Stomach (tissue), 9 donors: ENCODE measurements around the gene ACACA. TPM values are rescaled to one million over a fixed set of nuclear protein-coding genes. Genes with fewer than 3 reads are reported as not detected.

Experiments used
- DNase-seq, 2 donors: peaks; one replicate each; pipeline versions ENCODE4 v3.0.0 to v3.0.0-alpha.2; 2013 to 2019
- H3K27ac ChIP-seq, 5 donors: fragments of 200-600 bp in 4 of 5; sonication (generic) in 4 of 5; one replicate each; pipeline ENCODE4 v1.5.1; 2013 to 2019; ENCODE audit warnings: mild to moderate bottlenecking in 1 of 5, moderate library complexity in 1 of 5
- H3K27me3 ChIP-seq, 3 donors: fragments of 200-600 bp; sonication (generic); one replicate each; pipeline ENCODE4 v1.5.1; 2017 to 2019; ENCODE audit warnings: mixed run types in 1 of 3
- H3K36me3 ChIP-seq, 4 donors: fragments of 200-600 bp; sonication (generic); 1 replicate in 3 of 4; 2 replicates in 1 of 4; pipeline ENCODE4 v1.5.1; 2016 to 2019
- H3K4me1 ChIP-seq, 4 donors: fragments of 200-600 bp; sonication (generic); one replicate each; pipeline ENCODE4 v1.5.1; 2016 to 2019
- H3K4me3 ChIP-seq, 4 donors: fragments of 200-600 bp; sonication (generic) in 3 of 4; one replicate each; pipeline ENCODE4 v1.5.1; 2016 to 2019; ENCODE audit warnings: mild to moderate bottlenecking in 1 of 4
- H3K9me3 ChIP-seq, 4 donors: fragments of 200-600 bp; sonication (generic); one replicate each; pipeline ENCODE4 v1.5.1; 2016 to 2019
- CTCF ChIP-seq, 7 experiments: fragments of 450-650 bp in 4 of 7; fragments of 200-600 bp in 3 of 7; sonication (generic) in 3 of 7; IDR thresholded peaks; one replicate each; pipeline ENCODE4 v1.5.1; 2016 to 2019; ENCODE audit warnings: antibody characterized with exemption in 7 of 7, control low read depth in 2 of 7, mild to moderate bottlenecking in 1 of 7
- EP300 ChIP-seq: sonication (generic); formaldehyde crosslinking; IDR thresholded peaks from one replicate; pipeline ENCODE4 v1.6.1; 2017; ENCODE audit warnings: antibody characterized with exemption
- POLR2A ChIP-seq, 4 donors: fragments of 450-650 bp; IDR thresholded peaks; one replicate each; pipeline ENCODE4 v1.6.1; 2016; ENCODE audit warnings: antibody characterized with exemption in 4 of 4, control low read depth in 2 of 4, mild to moderate bottlenecking in 1 of 4, moderate library complexity in 1 of 4
- POLR2AphosphoS5 ChIP-seq, 3 donors: sonication (generic); formaldehyde crosslinking; IDR thresholded peaks; one replicate each; pipeline ENCODE4 v1.6.1; 2016; ENCODE audit warnings: antibody characterized with exemption in 3 of 3
- WGBS, 5 donors: extraction: QIAGEN DNeasy Blood & Tissue Kit in 3 of 5; methylation state at CpG; one replicate each; pipeline versions ENCODE4 v1.1.5 to v1.1.7; 2013 to 2018; 5-methylcytosine and 5-hydroxymethylcytosine counted together
- intact Hi-C: fragments of 100-400 bp; cut with DNase I; formaldehyde crosslinking; loops from one replicate; pipeline ENCODE4 v1.15.1; 2023; ENCODE audit warnings: low total_unique reads
- polyA plus RNA-seq, 3 donors: library from polyadenylated mRNA; stranded (reverse); fragments of 200-250 nt; gene quantifications; one replicate each; pipeline ENCODE4 v1.2.3, GENCODE V29; 2013
- total RNA-seq, 5 donors: library from RNA; depleted of rRNA; stranded (reverse); fragments of >200 nt; gene quantifications; one replicate each; pipeline versions ENCODE4 v1.1.0 to v1.2.3, GENCODE V29; 2014 to 2016
- donor health status: healthy with polysubstance abuse.
- donor health status: Bipolar disorder and iron deficiency.
- donor health status: healthy.

Gene ACACA
- total and polyA plus RNA-seq, 8 donors: 9.9 to 59.8 (median 27.7) TPM

GRCh38 chr17:37211136-37211535 is 195.5 kb downstream of the ACACA start:
- Histone ChIP-seq H3K4me3 (no peak overlapping the region), H3K27me3 (no peaks in the 10 kb centered on the region), H3K9me3 (no peaks in the 10 kb centered on the region), H3K36me3 (peaks cover 6 to 62% (median 47%) of the 10 kb centered on the region in 4 donors), H3K27ac (no peak overlapping the region), H3K4me1 (no peaks in the 10 kb centered on the region)
- DNase-seq: no peak
- WGBS, 5 donors: 36 to 54% (median 45%) methylated on average over 2 of the region's 2 CpGs
- TF ChIP-seq CTCF (IDR thresholded peaks at IDR 0.05): no peak
- no peak for TF ChIP-seq POLR2AphosphoS5 (IDR thresholded peaks at IDR 0.05)
- intact Hi-C loops: no loop called here

GRCh38 chr17:37207103-37207502 is 199.5 kb downstream of the ACACA start:
- no peaks in the 10 kb centered on the region for H3K4me1 ChIP-seq
- no peak overlapping the region for H3K27ac ChIP-seq
- TF ChIP-seq POLR2A (IDR thresholded peaks at IDR 0.05) (no peak), POLR2AphosphoS5 (IDR thresholded peaks at IDR 0.05) (no peak), CTCF (IDR thresholded peaks at IDR 0.05) (no peak), EP300 (no peak)
- no peaks in the 10 kb centered on the region for H3K9me3 ChIP-seq
- no peak overlapping the region for H3K4me3 ChIP-seq
- intact Hi-C loops: no loop called here
- 90 to 100% (median 97%) methylated on average over 1 of the region's 1 CpG for WGBS, 5 donors
- H3K36me3 ChIP-seq: peaks cover 13 to 75% (median 64%) of the 10 kb centered on the region in 4 donors
- DNase-seq: no peak
- H3K27me3 ChIP-seq: no peaks in the 10 kb centered on the region

- TF ChIP-seq POLR2A (IDR thresholded peaks at IDR 0.05): no peak
- no peak for TF ChIP-seq POLR2AphosphoS5 (IDR thresholded peaks at IDR 0.05)
- TF ChIP-seq EP300: no peak
- no peak for TF ChIP-seq CTCF (IDR thresholded peaks at IDR 0.05)
- H3K4me3 ChIP-seq: no peak overlapping the region
- no peaks in the 10 kb centered on the region for H3K9me3 ChIP-seq
- no peak overlapping the region for H3K27ac ChIP-seq
- H3K4me1 ChIP-seq: no peaks in the 10 kb centered on the region
- intact Hi-C loops: no loop called here
- peaks cover 13 to 81% (median 70%) of the 10 kb centered on the region in 4 donors for H3K36me3 ChIP-seq
- H3K27me3 ChIP-seq: no peaks in the 10 kb centered on the region
- no peak for DNase-seq
Observed at GRCh38 chr17:37206299-37206698, 200.3 kb downstream of the ACACA start.

GRCh38 chr17:37200497-37200896 is 206.1 kb downstream of the ACACA start:
- H3K36me3 ChIP-seq: peaks cover 7 to 67% (median 58%) of the 10 kb centered on the region in 4 donors
- DNase-seq: no peak
- WGBS, 5 donors: 87 to 98% (median 90%) methylated on average over 2 of the region's 2 CpGs

More at GRCh38 chr17:37200497-37200896, 206.1 kb downstream of the ACACA start:
- Histone ChIP-seq H3K27me3 (no peaks in the 10 kb centered on the region), H3K4me1 (no peaks in the 10 kb centered on the region), H3K27ac (no peak overlapping the region), H3K9me3 (no peaks in the 10 kb centered on the region), H3K4me3 (no peak overlapping the region)
- TF ChIP-seq EP300 (no peak), CTCF (IDR thresholded peaks at IDR 0.05) (no peak), POLR2A (IDR thresholded peaks at IDR 0.05) (no peak), POLR2AphosphoS5 (IDR thresholded peaks at IDR 0.05) (no peak)
- intact Hi-C loops: no loop called here
